Urothelium cell line (cell line): ENCODE data around the gene KYNU.
"Not testable (repeated sequence)": the region's sequence is repeated elsewhere in the genome, so short reads cannot be mapped to it uniquely, and the experiment has no call there.

Source experiments
- DNase-seq: peaks from one replicate; pipeline ENCODE4 v3.0.0; 2011; ENCODE audit warnings: low spot score, mixed read lengths
- FAIRE-seq: peaks from 2 replicates; lab custom pipeline; 2011; peaks lifted over from hg19 to GRCh38; lab: Jason Lieb, UNC

The KYNU gene

DNA sequence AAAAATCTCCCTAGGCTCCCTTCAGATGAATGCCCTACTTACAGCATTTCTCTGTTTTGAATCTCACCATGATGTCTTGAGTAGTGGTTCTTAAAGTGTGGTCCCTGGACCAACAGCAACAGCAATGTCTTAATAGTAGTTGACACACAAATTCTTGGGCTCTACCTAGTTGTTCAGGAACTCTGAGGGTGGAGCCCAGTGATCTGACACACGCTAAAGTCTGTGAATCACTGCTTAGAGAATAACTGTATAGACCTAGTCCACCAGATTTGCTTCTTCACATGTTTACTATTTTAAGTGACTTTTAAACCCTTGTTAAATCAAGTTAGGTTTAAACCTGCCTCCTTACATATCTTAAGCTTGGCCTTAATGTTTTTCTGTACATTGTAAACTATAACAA, 204.2 kb downstream of the KYNU start:
- FAIRE-seq = no peak

DNA sequence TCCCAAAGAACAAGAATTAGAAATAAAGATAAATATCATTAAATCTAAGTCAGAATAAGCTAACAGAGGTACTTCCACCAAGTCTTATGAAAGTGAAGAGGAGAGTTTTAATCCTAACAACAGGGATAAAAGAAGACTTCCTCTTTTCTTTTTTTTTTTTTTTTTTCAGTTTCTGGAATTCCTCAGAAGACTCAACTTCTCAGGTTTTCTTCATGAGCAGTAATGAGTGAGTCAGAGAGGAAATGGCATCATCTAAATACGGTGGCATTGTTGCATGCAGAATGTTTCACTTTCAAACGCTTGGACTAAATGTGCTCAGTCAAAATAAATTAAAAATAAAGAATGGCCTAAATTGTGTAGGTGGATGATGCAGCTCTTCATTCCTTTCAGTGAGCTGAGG, 206.2 kb downstream of the KYNU start:
- FAIRE-seq (no peak), DNase-seq (peak; percentile 33)

More for the DNA sequence above, 204.2 kb downstream of the KYNU start:
- no peak for DNase-seq

DNA sequence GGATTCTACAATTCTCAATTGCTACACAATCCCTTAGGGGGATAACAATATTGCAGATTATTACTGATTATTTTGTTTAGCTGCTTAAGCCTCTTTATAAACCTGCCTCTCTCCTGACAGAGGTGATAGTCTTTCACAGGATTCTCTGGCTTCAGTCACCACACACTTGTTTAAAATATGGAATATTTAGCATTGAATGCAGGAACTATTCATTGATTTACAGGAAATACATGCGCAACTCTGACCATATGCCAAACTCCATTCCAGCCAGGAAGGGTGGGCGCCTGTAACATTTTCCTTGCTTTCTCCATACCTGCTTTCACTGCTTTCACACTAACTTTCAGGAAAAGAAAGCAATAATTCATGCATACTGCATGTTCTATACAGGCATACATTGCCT, 207.0 kb downstream of the KYNU start:
- no peak for FAIRE-seq
- no peak for DNase-seq

DNA sequence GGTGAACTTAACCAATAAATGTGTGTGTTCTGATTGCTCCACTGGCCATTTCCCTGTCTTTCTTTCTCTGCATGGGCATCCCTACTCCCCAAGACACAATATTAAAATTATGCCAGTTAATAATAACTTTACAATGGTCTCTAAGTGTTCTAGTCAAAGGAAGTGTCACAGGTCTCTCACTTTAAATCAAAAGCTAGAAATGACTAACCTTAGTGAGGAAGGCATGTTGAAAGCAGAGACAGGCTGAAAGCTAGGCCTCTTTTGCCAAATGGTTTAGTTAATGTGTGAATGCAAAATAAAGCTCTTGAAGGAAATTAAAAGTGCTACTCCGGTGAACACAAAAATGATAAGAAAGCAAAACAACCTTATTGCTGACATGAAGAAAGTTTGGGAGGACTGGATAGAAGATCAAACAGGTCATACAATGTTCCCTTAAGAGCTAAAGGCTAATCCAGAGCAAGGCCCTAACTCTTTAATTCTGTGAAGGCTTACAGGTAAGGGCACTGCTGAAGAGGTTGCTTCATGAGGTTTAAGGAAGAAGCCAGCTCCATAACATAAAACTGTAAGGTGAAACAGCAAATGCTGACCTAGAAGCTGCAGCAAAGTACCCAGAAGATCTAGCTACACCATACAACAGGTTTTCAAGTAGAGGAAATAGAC, 207.8 kb downstream of the KYNU start:
- no peak for DNase-seq
- FAIRE-seq = no peak

DNA sequence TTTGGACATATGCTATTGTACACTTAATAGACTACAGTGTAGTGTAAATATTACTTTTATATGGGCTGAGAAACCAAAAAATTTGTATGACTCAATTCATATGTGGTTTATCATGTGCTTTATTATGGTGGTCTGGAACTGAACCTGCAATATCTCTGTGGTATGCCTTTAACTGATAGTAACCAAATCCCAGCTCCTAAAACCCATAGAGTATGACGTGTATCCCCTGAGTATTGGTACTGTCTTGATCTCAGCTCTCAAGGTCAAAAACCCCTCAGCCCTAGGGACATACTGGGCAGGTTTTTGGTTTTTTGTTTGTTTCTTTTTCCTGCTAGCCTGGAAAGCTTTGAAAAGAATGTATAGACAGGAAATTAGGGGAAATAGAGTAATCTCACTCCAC, 209.6 kb downstream of the KYNU start:
- FAIRE-seq (no peak), DNase-seq (no peak)

DNA sequence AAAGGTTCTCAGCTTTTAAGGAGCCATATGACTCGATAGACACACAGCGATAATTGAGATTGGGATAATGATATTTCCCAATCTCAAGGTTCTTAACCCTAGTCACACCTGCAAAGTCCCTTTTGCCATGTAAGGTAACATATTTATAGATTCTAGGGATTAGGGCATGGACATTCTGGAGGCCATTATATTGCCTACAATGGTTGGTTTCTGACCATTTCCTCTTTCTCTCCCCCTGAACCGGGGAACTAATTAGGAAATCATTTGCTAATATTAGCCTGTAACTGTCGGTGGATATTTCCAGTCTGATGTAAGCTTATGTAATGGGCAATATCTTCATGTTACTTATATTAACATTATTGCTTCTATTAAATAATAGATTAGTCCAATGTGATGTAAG, 210.9 kb downstream of the KYNU start:
- FAIRE-seq (no peak), DNase-seq (no peak)

DNA sequence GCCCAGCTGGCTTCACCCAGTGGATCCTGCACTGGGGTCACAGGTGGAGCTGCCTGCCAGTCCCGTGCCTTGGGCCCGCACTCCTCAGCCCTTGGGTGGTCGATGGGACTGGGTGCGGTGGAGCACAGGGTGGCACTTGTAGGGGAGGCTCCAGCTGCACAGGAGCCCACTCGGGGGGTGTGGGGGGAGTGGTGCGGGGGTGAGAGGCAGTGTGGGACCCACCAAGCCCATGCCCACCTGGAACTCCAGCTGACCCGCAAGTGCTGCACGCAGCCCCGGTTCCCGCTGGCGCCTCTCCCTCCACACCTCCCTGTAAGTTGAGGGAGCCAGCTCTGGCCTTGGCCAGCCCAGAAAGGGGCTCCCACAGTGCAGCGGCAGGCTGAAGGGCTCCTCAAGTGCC, 212.1 kb downstream of the KYNU start:
- DNase-seq, FAIRE-seq: not testable (repeated sequence)
